GM18909 (cell line): ENCODE results near the gene PDP2.

Source experiments
- ATAC-seq: cut with Tn5 transposase; IDR thresholded peaks from one replicate; pipeline ENCODE4 v1.9.1; 2021; ENCODE audit warnings: mild to moderate bottlenecking; ENCODE audit not compliant: unreplicated experiment, poor library complexity

PDP2 gene

GRCh38 chr16:66901626-66902025, 21.3 kb downstream of the PDP2 start:
- ATAC-seq = no peak

- ATAC-seq = no peak
These were observed 22.6 kb downstream of the PDP2 start for GRCh38 chr16:66902648-66903543.

- no peak for ATAC-seq
These were observed 23.5 kb downstream of the PDP2 start for GRCh38 chr16:66903544-66904427.

GRCh38 chr16:66904428-66904845, 24.1 kb downstream of the PDP2 start:
- no peak for ATAC-seq

GRCh38 chr16:66904846-66905632, 24.7 kb downstream of the PDP2 start:
- no peak for ATAC-seq

- no peak for ATAC-seq
These were observed 25.6 kb downstream of the PDP2 start for GRCh38 chr16:66905633-66906539.

GRCh38 chr16:66906916-66907836, 26.9 kb downstream of the PDP2 start:
- ATAC-seq = no peak

- ATAC-seq = no peak
These were observed 27.8 kb downstream of the PDP2 start for GRCh38 chr16:66908116-66908515.

GRCh38 chr16:66908762-66909559, 28.6 kb downstream of the PDP2 start:
- no peak for ATAC-seq

- ATAC-seq = no peak
These were observed 30.0 kb downstream of the PDP2 start for GRCh38 chr16:66910175-66910940.

- ATAC-seq = no peak
These were observed 30.8 kb downstream of the PDP2 start for GRCh38 chr16:66911112-66911511.

GRCh38 chr16:66911801-66912200, 31.5 kb downstream of the PDP2 start:
- ATAC-seq = no peak

GRCh38 chr16:66913081-66913480, 32.8 kb downstream of the PDP2 start:
- ATAC-seq = no peak

- ATAC-seq = no peak
These were observed 33.4 kb downstream of the PDP2 start for GRCh38 chr16:66913711-66914110.

- ATAC-seq = no peak
These were observed 34.2 kb downstream of the PDP2 start for GRCh38 chr16:66914541-66914940.

GRCh38 chr16:66915041-66915440, 34.7 kb downstream of the PDP2 start:
- ATAC-seq = no peak

GRCh38 chr16:66916518-66916917, 36.2 kb downstream of the PDP2 start:
- no peak for ATAC-seq
